Ishikawa (cell line): ENCODE results near the gene ANKRD55.
A peak's percentile ranks its signal among the peaks of the same experiment; 100 is the strongest.

Experiments used
- CEBPB ChIP-seq: IDR thresholded peaks from 2 replicates; pipeline ENCODE4 v1.6.1; 2012
- CREB1 ChIP-seq: IDR thresholded peaks from 2 replicates; pipeline ENCODE4 v1.6.1; 2012; ENCODE audit warnings: low read depth
- EGR1 ChIP-seq: IDR thresholded peaks from 2 replicates; pipeline ENCODE4 v1.6.1; 2012
- EP300 ChIP-seq: IDR thresholded peaks from 2 replicates; pipeline ENCODE4 v1.6.1; 2012; ENCODE audit warnings: borderline replicate concordance
- FOXM1 ChIP-seq: IDR thresholded peaks from 2 replicates; pipeline ENCODE4 v1.6.1; 2012; ENCODE audit warnings: low read depth, borderline replicate concordance
- NFIC ChIP-seq: IDR thresholded peaks from 2 replicates; pipeline ENCODE4 v1.6.1; 2012
- RAD21 ChIP-seq: IDR thresholded peaks from 2 replicates; pipeline ENCODE4 v1.6.1; 2012; ENCODE audit warnings: low read depth
- TAF1 ChIP-seq: IDR thresholded peaks from 2 replicates; pipeline ENCODE4 v1.6.1; 2012; ENCODE audit warnings: low read depth, mild to moderate bottlenecking
- TCF12 ChIP-seq: IDR thresholded peaks from 2 replicates; pipeline ENCODE4 v1.6.1; 2012; ENCODE audit warnings: low read depth
- TEAD4 ChIP-seq: IDR thresholded peaks from 2 replicates; pipeline ENCODE4 v1.6.1; 2012
- YY1 ChIP-seq: IDR thresholded peaks from 2 replicates; pipeline ENCODE4 v1.6.1; 2012; ENCODE audit warnings: low read depth
- ZBTB7A ChIP-seq: IDR thresholded peaks from 2 replicates; pipeline ENCODE4 v1.6.1; 2012; ENCODE audit warnings: low read depth
- TF ChIP-seq, protein P1 (sequence below): IDR thresholded peaks from 2 replicates; pipeline ENCODE4 v1.6.1; 2012
- TF ChIP-seq, protein P2 (sequence below): IDR thresholded peaks from 2 replicates; pipeline ENCODE4 v1.6.1; 2012; ENCODE audit warnings: low read depth, mild to moderate bottlenecking
- TF ChIP-seq, protein P3 (sequence below): IDR thresholded peaks from 2 replicates; pipeline ENCODE4 v1.6.1; 2012

ANKRD55 gene

DNA sequence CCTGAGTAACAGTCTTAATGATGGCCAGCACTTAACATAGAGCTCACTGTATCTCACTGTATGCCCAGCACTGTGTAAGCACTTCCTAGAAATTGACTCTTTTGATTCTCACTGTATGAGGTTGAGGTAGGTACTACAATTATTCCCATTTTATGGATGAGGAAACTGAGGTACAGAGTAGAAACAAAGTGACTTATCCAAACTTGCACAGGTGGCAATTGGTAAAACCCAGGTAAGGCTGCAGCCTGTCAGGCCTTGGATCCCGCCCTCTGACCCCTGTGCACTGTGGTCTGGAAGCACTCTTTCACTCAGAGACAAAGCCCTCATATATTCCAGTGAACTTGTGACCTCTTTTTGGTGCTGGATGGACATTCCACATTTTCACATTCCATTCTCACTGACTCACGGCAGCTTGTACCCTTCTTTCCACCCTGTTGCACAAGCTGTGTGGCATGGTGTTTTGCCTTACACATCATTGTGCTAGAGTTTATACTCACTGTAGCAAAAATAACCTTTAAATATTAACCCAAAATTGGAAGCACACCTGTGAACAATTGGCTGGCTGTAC, 21.7 kb downstream of the ANKRD55 start:
- TF ChIP-seq ZBTB7A: no peak
- TF ChIP-seq CREB1: no peak
- peak; percentile 69; the same call in 1 of the 2 replicates for TF ChIP-seq EP300
- peak; percentile 69 for TF ChIP-seq TCF12
- TF ChIP-seq CEBPB: peak; percentile 85
- TF ChIP-seq, protein P1, sequence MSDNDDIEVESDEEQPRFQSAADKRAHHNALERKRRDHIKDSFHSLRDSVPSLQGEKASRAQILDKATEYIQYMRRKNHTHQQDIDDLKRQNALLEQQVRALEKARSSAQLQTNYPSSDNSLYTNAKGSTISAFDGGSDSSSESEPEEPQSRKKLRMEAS: peak; percentile 41; the same call in 1 of the 2 replicates
- TF ChIP-seq NFIC: no peak
- TF ChIP-seq TAF1: no peak
- 0 out of 2 replicates have a peak, but pooled peaks have one; percentile 21 for TF ChIP-seq FOXM1
- TF ChIP-seq TEAD4: peak; percentile 91
- no peak for TF ChIP-seq EGR1

DNA sequence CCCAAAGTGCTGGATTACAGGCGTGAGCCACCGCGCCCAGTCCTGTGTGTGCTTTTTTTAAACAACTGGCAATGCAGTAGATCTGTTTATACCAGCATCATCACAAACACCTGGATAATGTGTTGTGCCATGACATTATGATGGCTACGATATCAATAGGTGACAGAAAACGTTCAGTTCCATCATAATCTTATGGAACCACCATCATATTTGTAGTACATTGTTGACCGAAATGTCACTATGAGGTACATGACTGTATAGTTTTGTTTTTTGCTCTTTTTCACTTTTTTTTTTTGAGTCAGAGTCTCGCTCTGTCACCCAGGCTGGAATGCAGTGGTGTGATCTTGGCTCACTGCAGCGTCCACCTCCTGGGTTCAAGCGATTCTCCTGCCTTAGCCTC, 24.4 kb downstream of the ANKRD55 start:
- no peak for TF ChIP-seq EP300
- no peak for TF ChIP-seq TEAD4
- no peak for TF ChIP-seq EGR1
- no peak for TF ChIP-seq TAF1
- TF ChIP-seq FOXM1: no peak
- TF ChIP-seq ZBTB7A: no peak
- no peak for TF ChIP-seq RAD21
- TF ChIP-seq, protein P2, sequence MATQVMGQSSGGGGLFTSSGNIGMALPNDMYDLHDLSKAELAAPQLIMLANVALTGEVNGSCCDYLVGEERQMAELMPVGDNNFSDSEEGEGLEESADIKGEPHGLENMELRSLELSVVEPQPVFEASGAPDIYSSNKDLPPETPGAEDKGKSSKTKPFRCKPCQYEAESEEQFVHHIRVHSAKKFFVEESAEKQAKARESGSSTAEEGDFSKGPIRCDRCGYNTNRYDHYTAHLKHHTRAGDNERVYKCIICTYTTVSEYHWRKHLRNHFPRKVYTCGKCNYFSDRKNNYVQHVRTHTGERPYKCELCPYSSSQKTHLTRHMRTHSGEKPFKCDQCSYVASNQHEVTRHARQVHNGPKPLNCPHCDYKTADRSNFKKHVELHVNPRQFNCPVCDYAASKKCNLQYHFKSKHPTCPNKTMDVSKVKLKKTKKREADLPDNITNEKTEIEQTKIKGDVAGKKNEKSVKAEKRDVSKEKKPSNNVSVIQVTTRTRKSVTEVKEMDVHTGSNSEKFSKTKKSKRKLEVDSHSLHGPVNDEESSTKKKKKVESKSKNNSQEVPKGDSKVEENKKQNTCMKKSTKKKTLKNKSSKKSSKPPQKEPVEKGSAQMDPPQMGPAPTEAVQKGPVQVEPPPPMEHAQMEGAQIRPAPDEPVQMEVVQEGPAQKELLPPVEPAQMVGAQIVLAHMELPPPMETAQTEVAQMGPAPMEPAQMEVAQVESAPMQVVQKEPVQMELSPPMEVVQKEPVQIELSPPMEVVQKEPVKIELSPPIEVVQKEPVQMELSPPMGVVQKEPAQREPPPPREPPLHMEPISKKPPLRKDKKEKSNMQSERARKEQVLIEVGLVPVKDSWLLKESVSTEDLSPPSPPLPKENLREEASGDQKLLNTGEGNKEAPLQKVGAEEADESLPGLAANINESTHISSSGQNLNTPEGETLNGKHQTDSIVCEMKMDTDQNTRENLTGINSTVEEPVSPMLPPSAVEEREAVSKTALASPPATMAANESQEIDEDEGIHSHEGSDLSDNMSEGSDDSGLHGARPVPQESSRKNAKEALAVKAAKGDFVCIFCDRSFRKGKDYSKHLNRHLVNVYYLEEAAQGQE: no peak
- TF ChIP-seq CEBPB: no peak
- no peak for TF ChIP-seq TCF12
- no peak for TF ChIP-seq NFIC
- TF ChIP-seq CREB1: no peak
- no peak for TF ChIP-seq YY1
- TF ChIP-seq, protein P3, sequence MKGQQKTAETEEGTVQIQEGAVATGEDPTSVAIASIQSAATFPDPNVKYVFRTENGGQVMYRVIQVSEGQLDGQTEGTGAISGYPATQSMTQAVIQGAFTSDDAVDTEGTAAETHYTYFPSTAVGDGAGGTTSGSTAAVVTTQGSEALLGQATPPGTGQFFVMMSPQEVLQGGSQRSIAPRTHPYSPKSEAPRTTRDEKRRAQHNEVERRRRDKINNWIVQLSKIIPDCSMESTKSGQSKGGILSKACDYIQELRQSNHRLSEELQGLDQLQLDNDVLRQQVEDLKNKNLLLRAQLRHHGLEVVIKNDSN: no peak
- TF ChIP-seq, protein P1: no peak

DNA sequence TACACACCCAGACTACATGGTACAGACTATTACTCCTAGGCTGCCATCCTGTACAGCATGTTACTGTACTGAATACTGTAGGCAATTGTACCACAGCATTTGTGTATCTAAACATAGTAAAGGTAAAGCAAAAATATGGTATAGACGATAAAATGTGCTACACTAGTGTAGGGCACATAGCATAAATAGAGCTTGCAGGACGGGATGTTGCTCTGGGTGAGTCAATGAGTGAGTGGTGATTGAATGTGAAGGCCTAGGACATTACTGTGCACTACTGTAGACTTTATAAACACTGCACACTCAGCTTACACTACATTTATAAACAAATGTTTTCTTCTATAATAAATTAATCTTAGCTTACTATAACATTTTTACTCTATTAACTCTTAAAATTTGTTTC, 25.6 kb downstream of the ANKRD55 start:
- TF ChIP-seq TEAD4 (no peak), YY1 (no peak), RAD21 (no peak), NFIC (no peak), TAF1 (no peak), CREB1 (no peak), EP300 (no peak), CEBPB (no peak), TCF12 (no peak), ZBTB7A (no peak), FOXM1 (no peak), EGR1 (no peak)
- TF ChIP-seq, protein P2: no peak
- TF ChIP-seq, protein P1: no peak
- TF ChIP-seq, protein P3: no peak

DNA sequence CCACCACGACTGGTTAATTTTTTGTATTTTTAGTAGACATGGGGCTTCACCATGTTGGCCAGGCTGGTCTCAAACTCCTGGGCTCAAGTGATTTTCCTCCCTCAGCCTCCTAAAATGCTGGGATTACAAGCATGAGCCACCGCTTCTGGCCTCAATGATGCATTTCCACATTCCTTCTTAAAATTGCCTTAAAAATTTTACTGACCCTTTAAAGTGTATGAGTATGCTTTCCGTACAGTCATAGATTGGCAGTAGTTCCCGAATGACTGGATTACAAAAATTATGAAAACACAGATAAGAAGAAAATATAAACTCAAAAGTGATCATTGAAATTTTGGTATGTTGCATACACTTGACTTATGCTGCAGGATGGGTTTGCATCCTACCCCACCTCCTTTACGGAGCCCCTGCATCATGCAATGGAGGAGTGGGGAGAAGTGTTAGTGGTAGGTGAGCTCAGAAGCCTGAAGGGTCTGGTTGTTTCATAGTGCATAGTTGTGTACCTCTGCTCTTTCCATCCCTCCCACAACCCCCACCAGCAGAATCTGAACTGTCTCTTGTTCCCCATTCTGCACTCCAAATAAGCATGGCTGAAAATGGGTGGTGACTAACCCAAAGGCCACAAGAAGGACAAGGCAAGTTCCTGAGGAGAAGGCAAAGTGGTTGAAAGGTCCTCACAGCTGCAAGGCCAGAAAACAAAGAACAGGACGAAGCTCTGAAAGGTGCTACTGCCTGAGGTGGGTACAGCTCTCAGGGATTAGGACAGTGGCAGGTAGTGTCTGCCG, 26.8 kb downstream of the ANKRD55 start:
- no peak for TF ChIP-seq CEBPB

DNA sequence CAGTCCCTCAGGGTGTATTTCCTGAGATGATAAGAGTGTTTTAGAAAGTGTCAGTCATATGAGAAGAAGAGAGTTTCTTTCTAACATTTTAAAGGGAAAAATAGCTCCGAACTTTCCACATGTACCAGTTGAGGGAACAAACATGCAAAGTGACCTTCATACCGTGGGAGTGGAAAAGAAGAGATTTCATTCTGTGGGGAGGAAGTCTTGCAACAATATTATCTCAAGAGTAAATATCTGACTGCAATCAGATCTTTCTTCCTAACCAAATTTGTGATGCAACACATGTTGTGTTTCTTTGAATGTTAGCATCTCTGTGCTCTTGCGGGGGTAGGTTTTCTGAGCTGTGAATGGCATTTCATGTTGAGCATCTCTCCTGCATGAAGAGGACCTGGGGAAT, 30.6 kb downstream of the ANKRD55 start:
- TF ChIP-seq TCF12 (no peak), YY1 (no peak), ZBTB7A (no peak), NFIC (no peak), EP300 (no peak), CEBPB (no peak), TEAD4 (no peak), RAD21 (no peak), FOXM1 (no peak), EGR1 (no peak), CREB1 (no peak)
- TF ChIP-seq, protein P2: no peak
- TF ChIP-seq, protein P3: no peak
- TF ChIP-seq, protein P1: no peak
